Measurements from ENCODE around the gene PCDHGA9.

DNA sequence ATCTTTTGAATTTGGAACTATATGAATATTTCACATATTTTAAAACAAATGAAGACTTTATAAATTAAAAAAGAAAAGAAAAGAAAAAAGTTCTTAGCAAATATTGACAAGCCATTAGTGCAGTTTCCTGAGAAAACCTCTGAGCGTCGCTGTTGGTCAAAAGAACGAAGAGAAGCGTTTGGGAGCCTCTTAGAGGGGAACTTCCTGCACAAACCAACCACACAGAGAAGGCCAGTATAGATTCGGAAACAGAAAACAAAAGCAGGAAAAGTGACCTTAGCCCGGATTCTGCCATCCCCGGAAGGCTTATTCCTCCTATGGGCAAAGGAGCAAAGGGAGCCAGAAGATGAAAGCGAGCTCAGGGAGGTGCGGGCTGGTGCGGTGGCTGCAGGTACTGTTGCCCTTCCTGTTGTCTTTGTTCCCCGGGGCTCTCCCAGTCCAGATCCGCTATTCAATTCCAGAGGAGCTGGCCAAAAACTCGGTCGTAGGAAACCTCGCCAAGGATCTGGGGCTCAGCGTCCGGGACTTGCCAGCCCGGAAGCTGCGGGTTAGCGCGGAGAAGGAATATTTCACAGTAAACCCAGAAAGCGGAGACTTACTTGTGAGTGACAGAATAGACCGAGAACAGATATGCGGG is 42.7 kb upstream of the PCDHGA9 start, which contains the start of gene PCDHGB2:
- TF ChIP-seq, protein P1, sequence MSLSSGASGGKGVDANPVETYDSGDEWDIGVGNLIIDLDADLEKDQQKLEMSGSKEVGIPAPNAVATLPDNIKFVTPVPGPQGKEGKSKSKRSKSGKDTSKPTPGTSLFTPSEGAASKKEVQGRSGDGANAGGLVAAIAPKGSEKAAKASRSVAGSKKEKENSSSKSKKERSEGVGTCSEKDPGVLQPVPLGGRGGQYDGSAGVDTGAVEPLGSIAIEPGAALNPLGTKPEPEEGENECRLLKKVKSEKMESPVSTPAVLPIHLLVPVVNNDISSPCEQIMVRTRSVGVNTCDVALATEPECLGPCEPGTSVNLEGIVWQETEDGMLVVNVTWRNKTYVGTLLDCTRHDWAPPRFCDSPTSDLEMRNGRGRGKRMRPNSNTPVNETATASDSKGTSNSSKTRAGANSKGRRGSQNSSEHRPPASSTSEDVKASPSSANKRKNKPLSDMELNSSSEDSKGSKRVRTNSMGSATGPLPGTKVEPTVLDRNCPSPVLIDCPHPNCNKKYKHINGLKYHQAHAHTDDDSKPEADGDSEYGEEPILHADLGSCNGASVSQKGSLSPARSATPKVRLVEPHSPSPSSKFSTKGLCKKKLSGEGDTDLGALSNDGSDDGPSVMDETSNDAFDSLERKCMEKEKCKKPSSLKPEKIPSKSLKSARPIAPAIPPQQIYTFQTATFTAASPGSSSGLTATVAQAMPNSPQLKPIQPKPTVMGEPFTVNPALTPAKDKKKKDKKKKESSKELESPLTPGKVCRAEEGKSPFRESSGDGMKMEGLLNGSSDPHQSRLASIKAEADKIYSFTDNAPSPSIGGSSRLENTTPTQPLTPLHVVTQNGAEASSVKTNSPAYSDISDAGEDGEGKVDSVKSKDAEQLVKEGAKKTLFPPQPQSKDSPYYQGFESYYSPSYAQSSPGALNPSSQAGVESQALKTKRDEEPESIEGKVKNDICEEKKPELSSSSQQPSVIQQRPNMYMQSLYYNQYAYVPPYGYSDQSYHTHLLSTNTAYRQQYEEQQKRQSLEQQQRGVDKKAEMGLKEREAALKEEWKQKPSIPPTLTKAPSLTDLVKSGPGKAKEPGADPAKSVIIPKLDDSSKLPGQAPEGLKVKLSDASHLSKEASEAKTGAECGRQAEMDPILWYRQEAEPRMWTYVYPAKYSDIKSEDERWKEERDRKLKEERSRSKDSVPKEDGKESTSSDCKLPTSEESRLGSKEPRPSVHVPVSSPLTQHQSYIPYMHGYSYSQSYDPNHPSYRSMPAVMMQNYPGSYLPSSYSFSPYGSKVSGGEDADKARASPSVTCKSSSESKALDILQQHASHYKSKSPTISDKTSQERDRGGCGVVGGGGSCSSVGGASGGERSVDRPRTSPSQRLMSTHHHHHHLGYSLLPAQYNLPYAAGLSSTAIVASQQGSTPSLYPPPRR (CRISPR knock-in tag; IDR thresholded peaks at IDR 0.05; ENCODE audit: borderline replicate concordance) = no peak
- TF ChIP-seq PHF8 (IDR thresholded peaks at IDR 0.05; ENCODE audit: borderline replicate concordance, low read length) (no peak), POLR2AphosphoS5 (IDR thresholded peaks at IDR 0.05; ENCODE audit: control insufficient read depth, insufficient read depth, low read depth, low read length) (no peak), CREM (IDR thresholded peaks at IDR 0.05; ENCODE audit: low read depth) (no peak), TEAD4 (IDR thresholded peaks at IDR 0.05; ENCODE audit: low read length) (no peak), TEAD4 (CRISPR knock-in tag; IDR thresholded peaks at IDR 0.05; ENCODE audit: borderline replicate concordance) (no peak), ZNF24 (IDR thresholded peaks at IDR 0.05) (no peak), SRF (CRISPR knock-in tag; IDR thresholded peaks at IDR 0.05) (no peak), POLR2A (conservative IDR thresholded peaks at IDR 0.05) (no peak), JUND (IDR thresholded peaks at IDR 0.05; ENCODE audit: borderline replicate concordance, low read depth, low read length) (no peak), JUND (tag; IDR thresholded peaks at IDR 0.05; ENCODE audit: borderline replicate concordance, low read depth, low read length) (no peak), JUNB (CRISPR knock-in tag; conservative IDR thresholded peaks at IDR 0.05) (no peak), RBBP5 (IDR thresholded peaks at IDR 0.05; ENCODE audit: borderline replicate concordance, insufficient read depth, low read length, poor library complexity, severe bottlenecking) (no peak)
- TF ChIP-seq, protein P2, sequence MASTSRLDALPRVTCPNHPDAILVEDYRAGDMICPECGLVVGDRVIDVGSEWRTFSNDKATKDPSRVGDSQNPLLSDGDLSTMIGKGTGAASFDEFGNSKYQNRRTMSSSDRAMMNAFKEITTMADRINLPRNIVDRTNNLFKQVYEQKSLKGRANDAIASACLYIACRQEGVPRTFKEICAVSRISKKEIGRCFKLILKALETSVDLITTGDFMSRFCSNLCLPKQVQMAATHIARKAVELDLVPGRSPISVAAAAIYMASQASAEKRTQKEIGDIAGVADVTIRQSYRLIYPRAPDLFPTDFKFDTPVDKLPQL (IDR thresholded peaks at IDR 0.05; ENCODE audit: extremely low read depth, insufficient read length) = no peak
- TF ChIP-seq, protein P3, sequence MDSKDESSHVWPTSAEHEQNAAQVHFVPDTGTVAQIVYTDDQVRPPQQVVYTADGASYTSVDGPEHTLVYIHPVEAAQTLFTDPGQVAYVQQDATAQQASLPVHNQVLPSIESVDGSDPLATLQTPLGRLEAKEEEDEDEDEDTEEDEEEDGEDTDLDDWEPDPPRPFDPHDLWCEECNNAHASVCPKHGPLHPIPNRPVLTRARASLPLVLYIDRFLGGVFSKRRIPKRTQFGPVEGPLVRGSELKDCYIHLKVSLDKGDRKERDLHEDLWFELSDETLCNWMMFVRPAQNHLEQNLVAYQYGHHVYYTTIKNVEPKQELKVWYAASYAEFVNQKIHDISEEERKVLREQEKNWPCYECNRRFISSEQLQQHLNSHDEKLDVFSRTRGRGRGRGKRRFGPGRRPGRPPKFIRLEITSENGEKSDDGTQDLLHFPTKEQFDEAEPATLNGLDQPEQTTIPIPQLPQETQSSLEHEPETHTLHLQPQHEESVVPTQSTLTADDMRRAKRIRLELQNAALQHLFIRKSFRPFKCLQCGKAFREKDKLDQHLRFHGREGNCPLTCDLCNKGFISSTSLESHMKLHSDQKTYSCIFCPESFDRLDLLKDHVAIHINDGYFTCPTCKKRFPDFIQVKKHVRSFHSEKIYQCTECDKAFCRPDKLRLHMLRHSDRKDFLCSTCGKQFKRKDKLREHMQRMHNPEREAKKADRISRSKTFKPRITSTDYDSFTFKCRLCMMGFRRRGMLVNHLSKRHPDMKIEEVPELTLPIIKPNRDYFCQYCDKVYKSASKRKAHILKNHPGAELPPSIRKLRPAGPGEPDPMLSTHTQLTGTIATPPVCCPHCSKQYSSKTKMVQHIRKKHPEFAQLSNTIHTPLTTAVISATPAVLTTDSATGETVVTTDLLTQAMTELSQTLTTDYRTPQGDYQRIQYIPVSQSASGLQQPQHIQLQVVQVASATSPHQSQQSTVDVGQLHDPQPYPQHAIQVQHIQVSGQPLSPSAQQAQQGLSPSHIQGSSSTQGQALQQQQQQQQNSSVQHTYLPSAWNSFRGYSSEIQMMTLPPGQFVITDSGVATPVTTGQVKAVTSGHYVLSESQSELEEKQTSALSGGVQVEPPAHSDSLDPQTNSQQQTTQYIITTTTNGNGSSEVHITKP (IDR thresholded peaks at IDR 0.05; ENCODE audit: partially characterized antibody) = no peak
